Measurements from ENCODE around the gene TIGIT.
"Not testable (repeated sequence)": the region's sequence is repeated elsewhere in the genome, so short reads cannot be mapped to it uniquely, and the experiment has no call there.

TIGIT gene

DNA sequence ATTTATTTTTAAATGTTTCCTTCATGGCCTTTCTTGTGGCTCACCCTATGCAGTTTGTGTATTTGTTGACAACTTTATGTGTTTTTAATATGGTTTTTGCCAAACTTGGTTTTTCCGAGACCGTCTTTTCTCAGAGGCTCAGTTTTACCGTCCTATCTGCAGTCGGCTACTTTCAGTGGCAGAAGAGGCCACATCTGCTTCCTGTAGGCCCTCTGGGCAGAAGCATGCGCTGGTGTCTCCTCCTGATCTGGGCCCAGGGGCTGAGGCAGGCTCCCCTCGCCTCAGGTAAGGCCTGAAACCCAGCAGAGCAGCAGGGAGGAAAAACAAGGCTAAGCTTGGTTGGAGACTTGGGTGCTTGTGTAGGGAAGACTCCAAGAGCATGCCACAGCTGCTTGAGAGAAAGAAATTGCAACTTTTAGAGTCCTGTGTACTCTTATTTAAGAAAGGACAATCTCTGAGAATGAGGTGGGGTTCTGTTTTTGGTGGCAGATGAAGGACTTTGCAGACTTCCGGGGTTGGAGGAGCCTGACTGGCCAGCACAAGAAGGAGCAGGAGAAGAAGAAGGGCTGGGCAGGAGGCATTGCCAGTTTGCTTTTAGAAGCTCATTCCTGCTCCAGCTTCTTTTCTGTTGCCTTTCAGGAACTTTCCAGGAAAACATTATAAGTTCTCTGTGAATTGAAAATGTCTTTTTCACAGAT, at the start of gene TIGIT:
Gene TIGIT (plus strand): TSS at position 191 of the 698 bp plus-strand sequence. CDS start 34 bp downstream, at position 225.
- no peak for DNase-seq (ENCODE audit: extremely low read depth in 1 of 2, low read depth in 1 of 2)

DNA sequence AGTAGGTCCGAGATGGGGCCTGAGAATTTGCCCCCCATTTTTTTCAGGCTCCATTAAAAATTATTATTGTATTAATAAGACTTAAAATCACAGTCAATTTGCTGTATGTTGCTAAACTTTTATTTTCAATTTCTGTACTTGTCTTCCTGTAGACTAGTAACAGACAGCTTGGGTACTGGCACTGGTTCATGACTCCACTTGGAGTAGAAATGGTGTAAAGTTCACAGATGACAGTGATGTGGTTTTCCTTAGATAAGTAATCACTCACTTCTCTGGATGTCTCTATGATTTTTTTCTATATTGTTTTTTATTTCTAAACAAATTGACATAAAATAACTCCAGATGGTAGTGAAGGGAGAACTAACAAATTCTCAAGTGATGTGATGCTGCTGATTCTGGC, 40.9 kb upstream of the TIGIT start:
- DNase-seq (ENCODE audit: extremely low read depth in 1 of 2, low read depth in 1 of 2), result no peak

DNA sequence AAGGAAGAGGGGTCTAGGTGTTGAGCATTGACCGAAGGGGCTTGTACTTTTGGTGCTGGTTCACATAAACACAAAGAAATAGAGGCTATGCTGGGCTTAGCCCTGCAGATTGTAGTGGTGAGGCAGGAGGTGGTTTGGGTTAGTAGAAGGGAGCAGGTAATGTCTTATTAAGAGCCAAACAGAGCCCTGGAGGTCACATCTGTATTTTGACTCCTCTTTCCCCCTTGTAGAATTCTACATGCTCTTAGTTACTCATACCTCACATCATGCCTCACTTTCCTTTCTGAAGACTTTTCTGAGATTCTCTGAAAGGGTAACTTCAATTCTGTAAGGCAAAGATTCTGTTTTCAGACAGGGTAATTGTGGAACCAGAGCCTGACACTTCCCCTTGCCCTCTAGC, 40.3 kb upstream of the TIGIT start:
- no peak for DNase-seq (ENCODE audit: extremely low read depth in 1 of 2, low read depth in 1 of 2)

DNA sequence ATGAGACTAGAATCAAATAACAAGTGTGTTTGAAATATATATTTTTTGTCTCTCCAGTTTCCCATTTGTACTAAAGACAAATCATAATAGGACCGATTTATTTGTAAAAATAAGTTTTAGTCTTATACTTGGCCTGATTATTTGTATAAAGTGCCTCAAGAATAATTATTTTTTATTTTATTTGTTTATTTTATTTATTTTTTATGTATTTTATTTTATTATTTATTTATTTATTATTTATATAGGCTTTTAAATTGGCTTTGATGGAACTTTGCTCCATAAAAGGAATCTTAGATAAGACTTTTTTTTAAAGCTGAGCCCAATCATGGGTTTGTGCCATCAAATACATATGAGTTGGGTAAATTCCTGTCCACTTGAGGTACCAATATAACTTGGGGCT, 34.3 kb upstream of the TIGIT start:
- no peak for DNase-seq (ENCODE audit: extremely low read depth in 1 of 2, low read depth in 1 of 2)

DNA sequence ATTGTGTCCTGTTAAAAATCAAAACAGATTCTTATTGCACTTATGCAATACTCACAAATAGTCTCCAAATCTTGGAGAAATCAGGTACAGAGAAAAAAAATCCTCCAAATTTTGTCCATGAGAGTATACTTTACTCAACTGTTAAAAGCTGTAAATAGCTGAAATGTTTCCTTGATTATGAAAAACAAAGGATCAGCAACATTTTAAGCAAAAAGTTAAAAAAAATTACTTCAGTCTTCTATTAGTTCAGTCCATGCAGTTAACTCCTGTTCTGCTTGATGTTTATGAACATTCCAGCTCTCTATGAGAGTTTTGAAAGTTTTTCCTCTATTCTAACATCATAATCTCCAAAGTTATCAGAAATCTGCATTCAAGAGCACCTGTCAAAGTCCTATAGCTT, 33.7 kb upstream of the TIGIT start:
- DNase-seq (ENCODE audit: extremely low read depth in 1 of 2, low read depth in 1 of 2), result no peak

DNA sequence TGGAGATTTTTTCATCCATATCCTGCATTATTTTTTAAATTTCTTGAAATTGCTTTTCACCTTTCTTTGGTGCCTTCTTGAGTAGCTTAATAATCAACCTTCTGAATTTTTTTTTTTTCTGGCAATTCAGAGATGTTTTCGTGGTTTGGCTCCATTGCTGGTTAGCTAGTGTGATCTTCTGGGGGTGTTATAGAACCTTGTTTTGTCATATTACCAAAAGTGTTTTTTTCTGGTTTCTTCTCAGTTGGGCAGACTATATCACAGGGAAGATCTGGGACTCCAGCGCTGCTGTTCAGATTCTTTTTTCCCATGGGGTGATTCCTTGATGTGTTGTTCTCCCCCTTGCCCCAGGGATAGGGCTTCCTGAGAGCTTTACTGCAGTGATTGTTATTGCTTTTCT, 23.8 kb upstream of the TIGIT start:
- DNase-seq (ENCODE audit: extremely low read depth in 1 of 2, low read depth in 1 of 2), result no peak

DNA sequence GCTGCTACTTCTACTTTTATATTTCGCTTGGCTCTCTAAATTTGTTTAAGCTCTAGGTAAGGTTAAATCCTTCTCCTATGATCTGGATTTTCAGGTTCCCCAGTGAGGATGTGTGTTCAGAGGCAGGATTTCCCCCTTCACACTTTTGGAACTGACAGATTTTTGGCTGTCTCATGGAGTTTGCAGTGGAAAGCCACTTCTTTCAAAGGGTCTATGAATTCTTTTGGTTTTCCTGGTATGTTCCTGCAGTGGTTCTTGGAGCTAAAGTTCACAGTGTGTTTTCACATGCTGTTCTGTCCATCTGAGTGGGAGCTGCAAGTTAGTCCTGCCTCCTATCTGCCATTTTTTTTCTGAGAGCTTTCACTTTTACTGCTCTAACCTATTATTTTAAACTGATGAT, 21.6 kb upstream of the TIGIT start:
- DNase-seq (ENCODE audit: extremely low read depth in 1 of 2, low read depth in 1 of 2), result no peak

DNA sequence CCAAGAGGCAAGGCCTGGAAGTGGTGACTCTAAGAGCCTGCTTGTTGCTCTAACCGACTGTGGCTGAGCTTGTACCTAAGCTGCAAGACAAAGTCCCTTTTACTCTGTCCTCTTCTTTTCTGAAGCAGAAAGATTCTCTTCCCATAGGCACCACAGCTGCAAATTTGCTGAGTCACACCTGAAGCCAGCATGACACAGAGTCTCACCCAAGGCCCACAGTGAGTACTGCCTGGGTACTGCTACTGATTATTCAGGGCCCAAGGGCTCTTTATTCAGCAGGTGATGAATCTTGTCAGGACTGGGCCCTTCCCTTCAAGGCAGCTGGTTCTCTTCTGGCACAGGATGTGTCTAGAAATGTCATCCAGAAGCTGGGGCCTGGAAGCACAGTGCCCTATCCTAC, 18.9 kb upstream of the TIGIT start:
- no peak for DNase-seq (ENCODE audit: extremely low read depth in 1 of 2, low read depth in 1 of 2)

DNA sequence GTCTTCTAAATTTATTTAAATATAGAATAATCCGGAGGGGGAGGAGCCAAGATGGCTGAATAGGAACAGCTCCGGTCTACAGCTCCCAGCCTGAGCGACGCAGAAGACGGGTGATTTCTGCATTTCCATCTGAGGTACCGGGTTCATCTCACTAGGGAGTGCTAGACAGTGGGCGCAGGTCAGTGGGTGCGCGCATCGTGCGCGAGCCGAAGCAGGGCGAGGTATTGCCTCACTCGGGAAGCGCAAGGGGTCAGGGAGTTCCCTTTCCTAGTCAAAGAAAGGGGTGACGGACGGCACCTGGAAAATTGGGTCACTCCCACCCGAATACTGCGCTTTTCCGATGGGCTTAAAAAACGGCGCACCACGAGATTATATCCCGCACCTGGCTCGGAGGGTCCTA, 17.0 kb upstream of the TIGIT start:
- not testable (repeated sequence) for DNase-seq (ENCODE audit: extremely low read depth in 1 of 2, low read depth in 1 of 2)

DNA sequence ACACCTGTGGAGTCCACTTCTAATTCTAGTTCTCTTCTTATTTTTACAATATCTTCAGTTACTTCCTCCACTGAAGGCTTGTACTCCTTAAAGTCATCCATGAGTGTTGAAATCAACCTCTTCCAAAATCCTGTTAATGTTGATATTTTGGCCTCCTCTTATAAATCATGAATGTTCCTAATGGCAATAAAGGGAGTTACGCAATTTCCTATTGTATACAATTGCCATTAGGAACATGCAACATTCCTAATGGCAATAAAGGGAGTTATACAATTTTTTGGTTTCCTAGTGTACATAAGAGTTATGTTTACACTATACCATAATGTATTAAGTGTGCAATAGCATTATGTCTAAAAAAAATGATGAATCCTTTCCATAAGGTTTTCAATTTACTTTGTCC, 9.2 kb upstream of the TIGIT start:
- no peak for DNase-seq (ENCODE audit: extremely low read depth in 1 of 2, low read depth in 1 of 2)

DNA sequence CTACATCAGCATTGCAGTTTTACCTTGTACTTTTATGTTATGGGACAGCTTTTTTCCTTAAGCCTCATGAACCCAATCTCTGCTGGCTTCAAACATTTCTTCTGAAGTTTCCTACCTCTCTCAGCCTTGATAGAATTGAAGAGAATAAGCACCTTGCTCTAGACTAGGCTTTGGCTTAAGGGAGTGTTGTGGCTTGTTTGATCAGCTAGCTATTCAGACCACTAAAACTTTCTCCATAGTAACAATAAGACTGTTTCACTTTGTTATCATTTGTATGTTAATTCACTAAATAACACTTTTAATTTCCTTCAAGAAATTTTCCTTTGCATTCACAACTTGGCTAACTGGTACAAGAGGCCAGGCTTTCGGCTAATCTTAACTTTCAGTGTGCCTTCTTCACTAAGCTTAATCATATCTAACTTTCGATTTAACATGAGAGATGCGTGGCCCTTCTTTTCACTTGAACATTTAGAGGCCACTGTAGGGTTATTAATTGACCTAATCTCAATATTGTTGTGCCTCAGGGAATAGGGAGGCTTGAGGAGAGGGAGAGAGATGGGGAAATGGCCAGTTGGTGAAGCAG, 8.1 kb upstream of the TIGIT start:
- no peak for DNase-seq (ENCODE audit: extremely low read depth in 1 of 2, low read depth in 1 of 2)

DNA sequence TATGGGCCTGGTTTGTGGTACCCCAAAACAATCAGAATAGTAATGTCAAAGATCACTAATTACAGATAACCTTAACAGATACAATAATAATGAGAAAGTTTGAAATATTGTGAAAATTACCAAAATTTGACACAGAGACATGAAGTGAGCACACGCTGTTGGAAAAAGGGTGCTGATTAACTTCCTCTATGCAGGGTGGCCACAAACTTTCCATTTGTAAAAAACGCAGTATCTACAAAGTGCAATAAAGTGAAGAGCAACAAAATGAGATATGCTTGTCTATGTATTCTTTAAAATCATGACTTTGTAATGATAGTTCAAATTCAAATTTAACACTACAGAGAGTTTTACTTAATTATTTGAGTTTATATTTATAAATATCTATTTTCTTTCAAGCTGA, 7.6 kb upstream of the TIGIT start:
- DNase-seq (ENCODE audit: extremely low read depth in 1 of 2, low read depth in 1 of 2), result no peak

DNA sequence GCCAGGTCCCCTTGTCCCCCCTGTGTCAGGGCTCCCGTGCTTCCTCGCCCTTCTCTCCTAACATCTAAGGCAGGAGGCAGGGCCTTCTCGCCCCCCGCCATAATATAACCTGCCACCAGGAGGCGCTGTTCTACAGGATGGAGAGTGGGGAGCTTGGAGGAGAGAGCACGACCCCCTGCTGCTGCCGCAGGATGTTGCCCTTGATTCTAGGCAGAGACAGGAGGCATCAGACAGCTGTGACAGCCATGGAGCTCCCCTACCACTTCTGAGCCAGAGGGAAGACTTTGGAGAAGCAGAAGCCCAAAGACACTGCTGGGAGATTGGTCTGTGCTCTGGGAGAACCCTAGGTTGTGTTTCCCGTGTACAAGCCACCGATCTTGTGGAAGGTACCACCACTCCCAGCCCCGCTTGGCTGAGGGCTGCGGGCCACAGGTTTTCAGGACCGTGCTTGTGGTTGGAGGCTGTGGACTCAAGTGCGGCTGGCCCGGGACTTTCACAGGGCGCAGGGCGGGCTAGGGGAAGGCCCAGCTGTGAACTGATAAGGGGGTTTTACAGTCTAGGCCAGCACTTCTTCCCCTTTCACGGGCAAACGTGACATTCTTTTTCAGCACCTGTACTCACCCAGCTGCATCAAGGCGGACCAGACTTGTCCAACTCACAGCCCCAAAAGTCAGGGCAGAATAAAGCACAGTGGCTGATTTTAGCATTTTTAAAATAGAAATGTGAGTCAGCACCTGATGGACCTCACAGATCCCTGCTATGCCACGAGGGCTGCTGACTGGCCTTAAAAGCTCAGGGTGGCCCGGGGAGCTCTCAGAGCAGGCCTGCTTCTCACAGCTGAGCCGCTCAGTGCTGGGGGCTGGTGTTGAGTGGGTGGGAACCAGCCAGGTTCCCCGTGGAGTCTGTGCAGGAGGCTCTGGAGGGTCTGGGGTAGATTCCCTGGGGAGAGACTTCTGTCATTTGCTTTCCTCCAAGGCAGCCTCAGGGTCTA, 2.6 kb upstream of the TIGIT start:
- DNase-seq (ENCODE audit: extremely low read depth in 1 of 2, low read depth in 1 of 2), result peak; percentile 82 to 90

DNA sequence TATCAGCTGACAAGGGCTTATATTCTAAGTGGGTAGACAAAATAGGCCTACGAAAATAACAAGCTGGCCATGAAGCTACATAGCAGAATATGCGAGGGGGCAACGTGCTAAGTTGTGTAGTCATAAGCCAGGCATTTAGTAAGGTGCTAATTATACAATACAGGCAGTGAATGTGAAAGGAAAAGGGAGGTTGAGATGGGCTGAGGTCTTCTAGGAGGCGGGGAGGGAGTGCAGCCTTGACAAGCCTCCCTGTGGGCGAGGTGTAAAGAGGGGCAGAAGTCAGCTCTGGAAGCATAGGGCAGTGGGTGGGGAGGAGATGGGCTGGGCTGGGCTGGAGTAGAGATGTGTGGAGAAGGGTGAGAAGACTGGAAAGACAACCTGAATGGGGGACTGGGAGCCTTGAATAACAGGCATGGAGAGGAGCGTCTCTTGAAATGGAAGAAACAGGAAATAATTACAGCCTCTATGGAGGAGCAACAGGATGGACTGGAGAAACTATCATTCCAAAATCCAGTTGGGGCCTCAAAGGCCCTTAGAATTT, 1.2 kb downstream of the TIGIT start:
- no peak for DNase-seq (ENCODE audit: extremely low read depth in 1 of 2, low read depth in 1 of 2)

DNA sequence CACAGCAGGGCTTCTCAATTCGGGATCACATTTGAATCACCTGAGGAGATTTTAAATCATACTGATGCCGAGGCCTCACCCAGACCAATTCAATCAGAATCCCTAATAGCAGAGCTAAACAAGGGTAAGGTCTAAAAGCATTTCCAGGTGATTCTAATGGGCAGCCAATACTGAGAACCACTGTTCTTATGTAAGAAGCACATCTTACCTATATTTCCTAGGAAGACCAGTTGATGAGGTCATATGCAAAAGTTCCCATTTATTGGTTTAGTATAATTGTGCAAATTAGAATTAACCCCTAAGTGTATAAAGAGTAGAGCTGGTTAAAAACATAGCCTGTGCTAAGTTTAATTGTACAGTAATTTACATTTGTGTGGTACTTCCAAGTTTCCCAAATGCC, 2.1 kb downstream of the TIGIT start:
- DNase-seq (ENCODE audit: extremely low read depth in 1 of 2, low read depth in 1 of 2), result no peak

DNA sequence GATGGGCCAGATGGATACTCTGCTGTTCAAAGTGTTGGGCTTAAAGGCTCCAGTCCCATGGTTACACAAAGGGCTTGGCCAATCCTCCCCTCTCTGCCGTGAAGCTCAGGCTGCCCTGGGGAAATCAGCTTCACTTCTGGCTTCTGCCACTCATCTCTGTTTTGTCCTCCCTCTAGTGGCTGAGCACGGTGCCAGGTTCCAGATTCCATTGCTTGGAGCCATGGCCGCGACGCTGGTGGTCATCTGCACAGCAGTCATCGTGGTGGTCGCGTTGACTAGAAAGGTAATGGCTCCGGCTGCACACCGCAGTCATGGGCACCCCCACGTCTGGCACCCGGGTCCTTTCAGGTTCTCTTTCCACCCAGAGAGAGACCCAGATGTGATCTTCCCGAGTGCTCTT, 5.6 kb downstream of the TIGIT start:
- DNase-seq (ENCODE audit: extremely low read depth in 1 of 2, low read depth in 1 of 2), result no peak

DNA sequence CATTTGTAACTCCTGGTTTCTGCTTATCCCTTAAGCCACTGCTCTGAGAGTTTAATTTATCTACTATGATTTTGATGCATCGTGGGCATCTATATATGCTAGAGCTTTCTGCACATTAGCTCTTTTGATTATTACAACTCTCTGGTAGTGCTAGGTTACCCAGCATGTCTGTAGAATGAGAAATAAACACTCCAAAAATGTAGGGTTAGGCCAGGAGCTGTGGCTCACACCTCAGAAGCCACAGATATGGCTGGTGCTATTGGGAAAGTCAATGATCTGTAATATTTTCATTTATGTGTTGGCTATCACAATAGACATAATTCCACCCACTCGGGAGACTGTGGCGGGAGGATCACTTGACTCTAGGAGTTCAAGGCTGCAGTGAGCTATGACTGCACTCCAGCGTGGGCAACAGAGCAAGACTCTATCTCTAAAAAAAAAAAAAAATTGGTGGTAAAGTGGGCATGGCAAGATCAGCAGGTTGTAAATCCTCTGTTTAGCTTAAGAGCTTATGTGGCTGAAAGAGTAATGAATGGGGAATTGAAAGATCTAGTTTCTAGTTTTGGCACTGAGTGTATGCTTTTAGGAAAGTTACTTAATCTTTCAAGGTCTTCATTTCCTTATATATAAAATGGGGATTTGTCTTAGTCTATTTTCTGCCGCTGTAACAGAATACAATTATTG, 6.3 kb downstream of the TIGIT start:
- DNase-seq (ENCODE audit: extremely low read depth in 1 of 2, low read depth in 1 of 2), result no peak

DNA sequence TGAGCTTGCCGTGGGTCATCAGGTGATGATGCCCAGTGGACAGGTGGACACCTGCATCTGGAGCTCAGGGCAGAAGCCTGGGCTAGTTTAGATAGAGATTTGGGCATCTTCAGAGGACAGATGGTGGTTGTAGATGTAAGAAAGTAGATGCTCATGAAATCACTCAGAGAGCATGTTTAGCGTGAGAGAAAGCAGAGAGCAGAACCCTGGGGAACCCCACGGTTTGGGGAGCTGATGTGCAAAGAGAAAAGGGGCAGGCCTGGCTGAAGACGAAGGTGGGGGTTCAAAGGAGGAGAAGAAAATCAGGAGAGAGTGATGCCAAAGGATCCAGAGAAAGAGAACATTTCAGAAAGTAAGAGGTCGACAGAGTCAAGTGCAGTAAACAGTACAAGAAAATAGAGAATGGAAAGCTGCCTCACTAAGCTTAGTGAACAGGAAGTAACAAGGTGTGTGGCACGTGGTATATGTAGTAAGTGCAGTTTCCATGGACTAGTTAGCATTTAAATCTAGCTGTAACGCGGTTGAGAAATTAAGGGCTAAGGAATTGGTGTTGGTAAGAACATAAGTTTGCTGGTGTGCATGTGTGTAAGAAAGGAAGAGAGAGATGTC, 13.5 kb downstream of the TIGIT start:
- DNase-seq (ENCODE audit: extremely low read depth in 1 of 2, low read depth in 1 of 2), result no peak

DNA sequence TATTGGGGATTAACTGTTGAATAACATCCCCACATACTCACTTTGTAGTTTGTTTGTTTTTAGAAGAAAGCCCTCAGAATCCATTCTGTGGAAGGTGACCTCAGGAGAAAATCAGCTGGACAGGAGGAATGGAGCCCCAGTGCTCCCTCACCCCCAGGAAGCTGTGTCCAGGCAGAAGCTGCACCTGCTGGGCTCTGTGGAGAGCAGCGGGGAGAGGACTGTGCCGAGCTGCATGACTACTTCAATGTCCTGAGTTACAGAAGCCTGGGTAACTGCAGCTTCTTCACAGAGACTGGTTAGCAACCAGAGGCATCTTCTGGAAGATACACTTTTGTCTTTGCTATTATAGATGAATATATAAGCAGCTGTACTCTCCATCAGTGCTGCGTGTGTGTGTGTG, 14.0 kb downstream of the TIGIT start:
- DNase-seq (ENCODE audit: extremely low read depth in 1 of 2, low read depth in 1 of 2), result no peak

DNA sequence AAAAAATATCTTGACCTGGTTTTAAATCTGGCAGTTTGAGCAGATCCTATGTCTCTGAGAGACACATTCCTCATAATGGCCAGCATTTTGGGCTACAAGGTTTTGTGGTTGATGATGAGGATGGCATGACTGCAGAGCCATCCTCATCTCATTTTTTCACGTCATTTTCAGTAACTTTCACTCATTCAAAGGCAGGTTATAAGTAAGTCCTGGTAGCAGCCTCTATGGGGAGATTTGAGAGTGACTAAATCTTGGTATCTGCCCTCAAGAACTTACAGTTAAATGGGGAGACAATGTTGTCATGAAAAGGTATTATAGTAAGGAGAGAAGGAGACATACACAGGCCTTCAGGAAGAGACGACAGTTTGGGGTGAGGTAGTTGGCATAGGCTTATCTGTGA, 14.5 kb downstream of the TIGIT start:
- DNase-seq (ENCODE audit: extremely low read depth in 1 of 2, low read depth in 1 of 2), result no peak

DNA sequence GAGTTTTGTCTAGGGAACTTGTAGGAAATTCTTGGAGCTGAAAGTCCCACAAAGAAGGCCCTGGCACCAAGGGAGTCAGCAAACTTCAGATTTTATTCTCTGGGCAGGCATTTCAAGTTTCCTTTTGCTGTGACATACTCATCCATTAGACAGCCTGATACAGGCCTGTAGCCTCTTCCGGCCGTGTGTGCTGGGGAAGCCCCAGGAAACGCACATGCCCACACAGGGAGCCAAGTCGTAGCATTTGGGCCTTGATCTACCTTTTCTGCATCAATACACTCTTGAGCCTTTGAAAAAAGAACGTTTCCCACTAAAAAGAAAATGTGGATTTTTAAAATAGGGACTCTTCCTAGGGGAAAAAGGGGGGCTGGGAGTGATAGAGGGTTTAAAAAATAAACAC, 15.0 kb downstream of the TIGIT start:
- no peak for DNase-seq (ENCODE audit: extremely low read depth in 1 of 2, low read depth in 1 of 2)

Data from stimulated activated CD8-positive, alpha-beta memory T cell treated with anti-CD3 and anti-CD28 coated beads, Interleukin-7, amount 100 ng/mL, for 48 hours (primary cell).